Activated naive CD4-positive, alpha-beta T cell (primary cell): Measurements from ENCODE around the gene SCAPER.
"Not testable (repeated sequence)": the region's sequence is repeated elsewhere in the genome, so short reads cannot be mapped to it uniquely, and the experiment has no call there.

Source experiments
- DNase-seq, 4 experiments: peaks; one replicate each; lab custom pipeline; 2025; lab: John Stamatoyannopoulos, UW

Gene SCAPER

DNA sequence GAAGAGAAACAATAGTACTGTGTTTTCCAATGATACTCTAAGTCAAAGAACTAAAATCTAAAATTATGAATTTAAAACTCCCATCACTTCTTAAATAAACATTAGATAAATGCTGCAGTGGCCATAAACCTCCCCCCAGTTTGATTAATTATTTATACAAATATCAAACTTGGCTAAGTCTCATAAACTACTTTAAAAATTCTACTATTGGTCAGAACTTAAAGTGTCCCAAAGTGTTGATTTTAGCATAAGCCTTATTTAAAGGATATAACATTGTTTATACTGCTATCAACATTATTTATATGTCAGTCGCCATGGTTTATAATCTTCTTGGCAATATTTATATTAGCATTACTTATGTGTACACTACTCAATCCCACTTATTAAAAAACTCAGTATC is 132.4 kb downstream of the SCAPER start:
- DNase-seq, result no peak

- DNase-seq, result no peak
Observed at GRCh38 chr15:76764004-76764403, 141.1 kb downstream of the SCAPER start.

DNA sequence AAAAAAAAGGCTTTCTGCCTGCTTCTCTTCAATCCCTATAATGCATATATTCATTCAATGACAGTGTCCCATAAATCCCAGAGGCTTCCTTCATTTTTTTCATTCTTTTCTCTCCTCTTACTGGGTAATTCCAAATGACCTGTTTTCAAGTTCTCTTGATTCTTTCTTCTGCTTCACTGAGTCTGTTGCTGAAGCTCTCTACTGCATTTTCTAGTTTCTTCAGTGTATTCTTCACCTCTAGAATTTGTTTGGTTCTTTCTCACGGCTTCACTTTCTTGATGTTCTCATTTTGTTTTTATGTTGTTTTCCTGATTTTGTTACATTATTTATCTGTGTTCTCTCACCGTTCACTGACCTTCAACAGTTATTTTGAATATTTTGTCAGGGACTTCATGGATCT is 141.6 kb downstream of the SCAPER start:
- DNase-seq, result no peak

DNA sequence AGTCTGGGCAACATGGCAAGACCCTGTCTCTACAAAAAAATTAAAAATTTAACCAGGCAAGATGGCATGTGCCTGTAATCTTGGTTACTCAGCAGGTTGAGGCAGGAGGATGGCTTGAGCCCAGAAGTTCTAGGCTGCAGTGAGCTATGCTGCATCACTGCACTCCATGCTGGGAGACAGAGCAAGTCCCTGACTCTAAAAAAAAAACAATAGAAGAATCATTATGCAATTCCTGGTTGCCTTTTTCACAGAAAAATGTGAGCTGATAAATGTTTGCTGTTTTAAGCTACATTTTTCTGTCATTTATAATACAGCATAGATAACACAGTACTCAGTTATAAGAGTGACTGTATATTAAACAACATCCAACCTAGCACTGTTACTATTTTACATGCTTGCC is 148.8 kb downstream of the SCAPER start:
- DNase-seq, result no peak

DNA sequence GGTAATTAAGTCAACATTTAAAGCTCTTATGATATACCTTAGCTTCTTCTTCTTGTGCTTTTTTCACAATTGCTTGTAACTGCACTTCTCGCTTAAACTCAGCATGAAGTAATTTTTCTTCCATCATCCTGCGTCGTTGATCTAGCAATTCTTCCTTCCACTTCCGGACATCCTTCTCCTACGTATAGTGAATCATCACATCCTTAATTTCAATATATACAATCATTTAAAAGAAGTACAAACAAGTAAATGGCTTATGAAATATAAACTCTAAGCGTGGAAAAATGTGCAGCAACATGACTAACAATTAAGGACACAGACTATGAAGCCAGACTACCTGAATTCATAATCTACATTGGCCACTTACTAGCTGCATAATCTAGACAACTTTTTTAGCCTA is 151.4 kb downstream of the SCAPER start:
- no peak for DNase-seq

DNA sequence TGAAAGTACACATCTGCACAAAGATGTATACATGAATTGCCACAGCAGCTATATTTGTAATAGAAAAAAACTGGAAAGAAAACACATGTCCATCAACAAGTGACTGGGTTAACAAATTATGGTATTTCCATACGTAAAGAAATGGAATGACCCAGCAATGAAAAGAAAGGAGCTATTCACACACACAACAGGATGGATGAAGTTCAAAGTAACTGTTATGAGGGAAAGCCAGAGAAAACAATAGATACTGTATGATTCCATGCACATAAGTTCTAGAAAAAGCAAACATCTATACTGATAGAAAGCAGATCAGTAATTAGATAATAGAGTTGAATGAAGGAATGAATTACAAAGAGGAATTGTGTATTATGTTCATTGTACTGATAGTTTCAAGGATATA is 152.0 kb downstream of the SCAPER start:
- DNase-seq, result no peak

DNA sequence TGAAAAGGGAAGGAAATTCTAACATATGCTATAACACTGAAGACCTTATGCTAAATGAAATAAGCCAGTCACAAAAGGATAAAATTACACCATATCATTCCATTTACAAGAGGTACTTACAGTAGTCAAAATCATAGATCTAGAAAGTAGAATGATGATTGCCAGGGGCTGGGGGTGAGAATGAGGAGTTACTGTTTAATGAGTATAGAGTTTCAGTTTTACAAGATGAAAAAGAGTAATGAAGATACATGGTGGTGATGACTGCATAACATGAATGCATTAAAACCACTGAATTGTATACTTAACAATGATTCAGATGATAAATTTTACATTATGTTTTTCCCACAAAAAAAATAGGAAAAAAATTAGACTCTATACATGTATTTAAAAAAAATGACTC is 152.6 kb downstream of the SCAPER start:
- DNase-seq, result no peak

DNA sequence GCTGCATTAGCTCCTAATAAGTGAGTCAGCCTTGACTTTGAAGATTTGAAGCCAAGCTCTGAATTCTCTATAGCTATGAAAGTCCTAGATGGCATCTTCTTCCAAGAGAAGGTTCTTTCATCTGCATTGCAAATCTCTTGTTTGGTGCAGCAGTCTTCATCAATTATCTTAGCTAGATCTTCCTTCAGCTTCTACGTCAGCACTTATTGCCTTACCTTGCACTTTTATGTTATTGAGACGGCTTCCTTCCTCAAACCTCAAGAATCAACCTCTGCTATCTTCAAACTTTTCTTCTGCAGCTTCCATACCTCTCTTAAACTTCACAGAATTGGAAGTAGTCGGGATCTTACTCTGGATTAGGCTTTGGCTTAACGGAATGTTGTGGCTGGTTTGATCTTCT is 167.6 kb downstream of the SCAPER start:
- no peak for DNase-seq

DNA sequence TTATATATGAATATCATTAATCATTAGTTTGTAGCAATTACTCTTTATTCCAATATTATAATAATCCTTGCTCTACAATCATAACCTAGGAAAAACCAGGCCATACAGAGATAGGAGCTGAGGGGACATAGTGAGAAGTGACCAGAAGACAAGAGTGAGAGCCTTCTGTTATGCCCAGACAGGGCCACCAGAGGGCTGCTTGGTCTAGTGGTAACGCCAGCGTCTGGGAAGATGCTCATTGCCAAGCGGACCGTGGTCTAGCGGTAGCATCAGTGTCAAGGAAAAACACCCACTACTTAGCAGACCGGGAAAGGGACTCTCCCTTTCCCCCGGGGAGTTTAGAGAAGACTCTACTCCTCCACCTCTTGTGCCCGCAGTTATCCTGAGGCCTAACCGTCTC is 172.8 kb downstream of the SCAPER start:
- DNase-seq, result not testable (repeated sequence)

GRCh38 chr15:76730262-76730661 is 174.9 kb downstream of the SCAPER start:
- DNase-seq, result no peak

GRCh38 chr15:76718863-76719262 is 186.3 kb downstream of the SCAPER start:
- no peak for DNase-seq

- no peak for DNase-seq
Observed at GRCh38 chr15:76714950-76715349, 190.2 kb downstream of the SCAPER start.

- no peak for DNase-seq
Observed at GRCh38 chr15:76711351-76711827, 193.8 kb downstream of the SCAPER start.

- DNase-seq, result not testable (repeated sequence)
Observed at GRCh38 chr15:76704032-76704431, 201.1 kb downstream of the SCAPER start.

DNA sequence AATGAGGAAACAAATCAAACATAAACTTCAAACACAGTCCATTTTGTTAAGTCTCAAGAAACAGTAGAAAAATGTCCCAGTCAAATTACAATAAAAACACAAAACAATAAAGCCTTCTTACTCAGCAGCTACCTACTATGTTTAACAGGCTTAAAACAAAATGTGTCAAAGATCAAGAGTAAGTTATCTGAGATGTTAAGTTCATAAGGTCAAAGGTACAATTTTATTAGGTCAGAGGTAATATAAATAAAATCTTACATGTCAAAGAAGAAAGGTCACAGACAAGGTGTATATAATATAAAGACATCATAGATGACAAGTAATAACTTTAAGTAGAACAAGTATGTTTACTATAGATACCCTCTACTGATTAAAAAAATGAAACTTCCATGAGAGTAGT is 208.3 kb downstream of the SCAPER start:
- DNase-seq, result no peak

GRCh38 chr15:76692546-76692945 is 212.6 kb downstream of the SCAPER start:
- not testable (repeated sequence) for DNase-seq

GRCh38 chr15:76687592-76687991 is 217.5 kb downstream of the SCAPER start:
- DNase-seq, result not testable (repeated sequence)

DNA sequence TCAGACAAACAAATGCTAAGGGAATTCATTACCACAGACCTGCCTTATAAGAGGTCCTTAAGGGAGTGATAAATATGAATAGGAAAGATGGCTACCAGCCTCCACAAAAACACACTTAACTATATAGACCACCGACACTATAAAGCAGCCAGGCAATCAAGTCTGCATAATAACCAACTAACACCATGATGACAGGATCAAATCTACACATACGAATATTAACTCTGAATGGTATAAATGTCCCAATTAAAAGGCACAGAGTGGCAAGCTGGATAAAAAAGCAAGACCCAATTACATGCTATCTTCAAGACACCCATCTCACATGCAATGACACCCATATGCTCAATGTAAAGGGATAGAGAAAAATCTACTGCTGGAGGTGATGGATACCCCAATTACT is 221.1 kb downstream of the SCAPER start:
- DNase-seq, result no peak

GRCh38 chr15:76682833-76683232 is 222.3 kb downstream of the SCAPER start:
- no peak for DNase-seq

DNA sequence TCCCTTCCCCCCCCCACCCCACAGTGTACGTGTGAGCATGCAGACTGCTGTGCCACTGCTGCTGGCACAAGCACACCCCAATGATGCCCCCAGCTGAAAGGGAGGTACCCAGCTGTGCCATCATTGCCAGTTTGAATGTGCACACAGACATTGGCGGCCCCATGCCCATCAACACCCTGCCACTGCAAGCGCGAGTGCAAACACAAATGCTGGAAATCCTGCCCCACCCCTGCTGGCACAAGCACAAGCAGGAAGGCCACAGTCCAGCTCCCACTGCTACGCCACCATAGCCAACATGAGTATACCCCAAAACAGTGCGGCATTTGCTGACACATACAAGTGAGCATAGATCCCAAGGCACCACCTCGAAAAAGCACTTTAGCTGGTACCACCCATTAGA is 222.9 kb downstream of the SCAPER start:
- no peak for DNase-seq

GRCh38 chr15:76678766-76679165 is 226.4 kb downstream of the SCAPER start:
- DNase-seq, result no peak

DNA sequence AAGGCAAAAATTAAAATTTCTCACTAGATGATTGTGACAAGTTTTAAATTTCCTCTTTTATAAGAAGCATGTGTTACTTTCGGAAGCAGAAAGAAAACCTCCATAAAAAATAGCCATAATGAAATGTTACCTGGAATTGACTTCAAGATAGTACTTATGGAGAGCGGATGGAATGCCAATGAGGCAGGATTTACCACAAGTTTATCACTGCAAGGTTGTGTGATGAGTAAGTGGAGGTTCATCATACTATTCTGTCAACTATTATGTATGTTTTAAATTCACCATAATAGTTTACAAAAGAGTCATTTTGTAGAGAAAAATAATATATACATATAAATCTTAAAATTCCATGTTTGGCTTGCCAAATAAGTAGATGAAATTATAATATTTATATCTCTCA is 230.3 kb downstream of the SCAPER start:
- DNase-seq, result no peak

DNA sequence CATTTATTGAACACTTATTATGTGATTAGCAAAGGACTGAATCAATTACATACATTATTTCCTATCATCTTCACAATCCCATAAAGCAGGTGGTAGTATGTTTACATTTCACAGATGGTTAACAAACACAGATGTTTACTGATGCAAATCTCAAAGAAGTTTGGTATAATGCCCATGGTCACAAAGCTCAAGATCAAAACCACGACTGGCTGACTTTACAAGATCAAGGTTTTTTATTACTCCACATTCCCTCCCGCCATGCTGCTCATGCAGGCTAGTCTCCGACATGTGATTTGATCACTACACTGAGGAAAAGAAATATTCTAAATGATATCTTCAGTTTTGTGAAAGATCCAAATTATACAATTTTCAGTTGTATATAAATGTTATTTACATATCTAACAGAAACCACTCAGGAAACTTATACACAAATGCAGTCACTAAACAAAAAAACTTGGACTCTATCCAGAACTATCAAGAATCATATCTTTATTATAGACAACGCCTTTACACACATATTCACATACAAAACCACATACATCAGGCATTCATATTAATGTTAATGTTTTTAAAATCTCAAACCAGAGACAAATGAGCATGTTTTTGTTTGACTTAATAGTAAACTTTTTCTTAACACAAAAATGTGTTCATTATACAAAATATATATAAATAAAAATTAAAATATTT is 235.5 kb downstream of the SCAPER start:
- no peak for DNase-seq

GRCh38 chr15:76668900-76669299 is 236.2 kb downstream of the SCAPER start:
- no peak for DNase-seq
